HG03097 (cell line): ENCODE data around the gene MATR3.
"Not testable (repeated sequence)": the region's sequence is repeated elsewhere in the genome, so short reads cannot be mapped to it uniquely, and the experiment has no call there.

Experiments used
- ATAC-seq: cut with Tn5 transposase; IDR thresholded peaks from one replicate; pipeline ENCODE4 v1.9.1; 2021; ENCODE audit not compliant: unreplicated experiment, low FRiP score

MATR3 gene, protein sequence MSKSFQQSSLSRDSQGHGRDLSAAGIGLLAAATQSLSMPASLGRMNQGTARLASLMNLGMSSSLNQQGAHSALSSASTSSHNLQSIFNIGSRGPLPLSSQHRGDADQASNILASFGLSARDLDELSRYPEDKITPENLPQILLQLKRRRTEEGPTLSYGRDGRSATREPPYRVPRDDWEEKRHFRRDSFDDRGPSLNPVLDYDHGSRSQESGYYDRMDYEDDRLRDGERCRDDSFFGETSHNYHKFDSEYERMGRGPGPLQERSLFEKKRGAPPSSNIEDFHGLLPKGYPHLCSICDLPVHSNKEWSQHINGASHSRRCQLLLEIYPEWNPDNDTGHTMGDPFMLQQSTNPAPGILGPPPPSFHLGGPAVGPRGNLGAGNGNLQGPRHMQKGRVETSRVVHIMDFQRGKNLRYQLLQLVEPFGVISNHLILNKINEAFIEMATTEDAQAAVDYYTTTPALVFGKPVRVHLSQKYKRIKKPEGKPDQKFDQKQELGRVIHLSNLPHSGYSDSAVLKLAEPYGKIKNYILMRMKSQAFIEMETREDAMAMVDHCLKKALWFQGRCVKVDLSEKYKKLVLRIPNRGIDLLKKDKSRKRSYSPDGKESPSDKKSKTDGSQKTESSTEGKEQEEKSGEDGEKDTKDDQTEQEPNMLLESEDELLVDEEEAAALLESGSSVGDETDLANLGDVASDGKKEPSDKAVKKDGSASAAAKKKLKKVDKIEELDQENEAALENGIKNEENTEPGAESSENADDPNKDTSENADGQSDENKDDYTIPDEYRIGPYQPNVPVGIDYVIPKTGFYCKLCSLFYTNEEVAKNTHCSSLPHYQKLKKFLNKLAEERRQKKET

GRCh38 chr5:139293507-139294373, at the start of gene MATR3:
Gene MATR3 (plus strand): TSS chr5:139293740. CDS start chr5:139307416, 13,676 bp downstream.
- peak; percentile 66 for ATAC-seq

DNA sequence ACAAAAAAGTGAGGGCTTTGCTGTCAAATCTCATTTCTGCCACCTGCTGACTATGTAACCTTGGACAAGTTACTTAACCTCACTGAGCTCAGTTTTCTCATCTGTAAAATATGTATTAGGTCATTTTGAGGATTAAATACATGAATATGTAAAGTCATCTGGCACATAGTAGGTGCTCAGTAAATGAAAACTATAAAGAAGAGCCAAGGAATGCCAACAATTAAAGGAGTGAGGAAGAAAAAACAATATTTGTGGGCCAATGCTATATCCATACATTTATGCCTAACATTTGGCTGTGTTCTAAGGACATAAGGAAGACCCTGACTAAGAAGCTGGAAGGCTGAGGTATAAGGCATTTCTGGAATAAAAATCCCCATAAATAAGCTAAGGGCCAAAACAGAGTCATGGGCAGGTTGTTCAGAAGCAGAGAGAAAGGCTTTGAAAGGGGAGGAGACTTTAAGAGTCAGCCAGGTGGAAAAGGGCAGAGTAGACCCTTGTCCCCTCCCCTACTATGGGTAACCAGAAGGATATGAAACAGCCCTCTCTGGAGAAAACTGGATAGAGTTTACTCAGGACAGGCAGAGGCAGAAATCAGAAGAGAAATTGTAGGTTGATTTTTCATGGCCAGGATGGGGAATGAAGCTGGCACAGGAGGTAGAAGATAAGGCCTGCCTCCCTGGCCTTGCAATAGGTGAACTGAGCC, 47.8 kb upstream of the MATR3 start:
- ATAC-seq, result no peak

- ATAC-seq, result no peak
Measured at GRCh38 chr5:139246394-139246793, 47.1 kb upstream of the MATR3 start.

DNA sequence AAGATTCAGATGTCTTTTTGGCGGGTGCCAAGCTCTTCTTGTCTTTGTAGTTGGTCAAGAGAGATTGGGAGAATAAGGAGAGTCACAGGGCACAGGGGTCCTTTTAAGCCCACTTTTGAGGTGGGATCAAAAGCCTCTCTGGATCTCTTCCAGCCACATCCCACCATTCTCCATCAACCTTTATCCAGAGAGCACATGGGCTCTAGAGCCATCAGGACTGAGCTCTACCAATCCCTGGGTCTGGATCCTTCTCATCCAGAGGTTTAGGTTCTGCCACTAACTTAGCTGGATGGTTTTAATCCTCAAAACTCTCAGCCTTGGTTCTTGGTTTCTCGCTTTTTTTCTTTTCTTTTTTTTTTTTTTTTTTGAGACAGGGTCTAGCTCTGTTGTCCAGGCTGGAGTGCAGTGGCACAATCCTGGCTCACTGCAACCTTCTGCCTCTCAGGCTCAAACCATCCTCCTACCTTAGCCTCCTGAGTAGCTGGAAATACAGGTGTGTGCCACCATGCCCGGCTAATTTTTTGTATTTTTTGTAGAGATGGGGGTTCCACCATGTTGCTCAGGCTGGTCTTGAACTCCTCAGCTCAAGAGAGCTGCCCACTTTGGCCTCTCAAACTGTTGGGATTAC, 44.6 kb upstream of the MATR3 start:
- no peak for ATAC-seq

- ATAC-seq, result no peak
Measured at GRCh38 chr5:139251281-139251687, 42.3 kb upstream of the MATR3 start.

DNA sequence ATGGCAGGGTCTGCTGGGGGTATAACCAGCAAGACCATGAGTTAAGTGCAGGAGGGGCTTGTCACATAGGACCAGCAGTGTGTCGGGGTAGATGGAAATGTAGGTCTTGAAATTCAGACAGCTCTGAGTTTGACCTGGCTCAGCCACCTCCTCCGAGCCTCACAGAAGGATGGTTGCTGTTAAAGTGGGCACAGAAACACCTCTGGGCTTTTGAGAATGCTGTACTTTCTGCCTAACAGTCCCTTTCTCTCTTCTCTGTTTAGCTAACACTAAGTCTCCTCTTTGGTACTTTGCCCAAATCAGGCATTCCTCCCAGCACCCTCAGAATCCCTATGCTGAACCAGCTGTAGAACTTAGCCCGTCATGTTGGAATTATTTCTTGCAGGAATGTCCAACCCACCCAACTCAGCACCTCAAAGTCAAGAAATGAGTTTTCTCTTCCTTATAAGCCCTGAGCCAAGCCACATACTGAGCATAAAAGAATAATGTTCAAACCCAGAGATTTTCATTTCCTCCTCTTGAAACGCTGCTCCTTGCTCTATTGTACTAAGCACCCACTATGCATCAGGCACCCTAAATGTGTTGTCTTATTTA, 41.7 kb upstream of the MATR3 start:
- no peak for ATAC-seq

DNA sequence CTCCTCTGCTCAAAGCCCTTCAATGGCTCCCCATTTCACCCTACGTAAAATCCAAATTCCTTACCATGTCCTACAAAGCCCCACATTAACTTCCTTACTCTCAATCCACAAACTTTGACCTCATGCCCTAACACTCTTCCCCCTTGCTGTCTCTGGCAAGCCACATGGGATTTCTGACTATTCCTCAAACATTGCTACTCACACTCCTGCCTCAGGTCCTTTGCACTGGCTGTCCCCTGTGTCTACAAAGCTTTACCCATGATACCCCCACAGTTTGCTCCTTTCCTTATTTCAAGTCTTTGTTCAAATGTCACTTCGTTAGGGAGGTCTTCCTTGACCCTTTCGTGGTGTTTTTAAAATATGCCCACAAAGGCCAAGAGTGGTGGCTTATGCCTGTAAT, 40.4 kb upstream of the MATR3 start:
- ATAC-seq, result no peak

GRCh38 chr5:139256820-139257219, 36.7 kb upstream of the MATR3 start:
- ATAC-seq, result no peak

DNA sequence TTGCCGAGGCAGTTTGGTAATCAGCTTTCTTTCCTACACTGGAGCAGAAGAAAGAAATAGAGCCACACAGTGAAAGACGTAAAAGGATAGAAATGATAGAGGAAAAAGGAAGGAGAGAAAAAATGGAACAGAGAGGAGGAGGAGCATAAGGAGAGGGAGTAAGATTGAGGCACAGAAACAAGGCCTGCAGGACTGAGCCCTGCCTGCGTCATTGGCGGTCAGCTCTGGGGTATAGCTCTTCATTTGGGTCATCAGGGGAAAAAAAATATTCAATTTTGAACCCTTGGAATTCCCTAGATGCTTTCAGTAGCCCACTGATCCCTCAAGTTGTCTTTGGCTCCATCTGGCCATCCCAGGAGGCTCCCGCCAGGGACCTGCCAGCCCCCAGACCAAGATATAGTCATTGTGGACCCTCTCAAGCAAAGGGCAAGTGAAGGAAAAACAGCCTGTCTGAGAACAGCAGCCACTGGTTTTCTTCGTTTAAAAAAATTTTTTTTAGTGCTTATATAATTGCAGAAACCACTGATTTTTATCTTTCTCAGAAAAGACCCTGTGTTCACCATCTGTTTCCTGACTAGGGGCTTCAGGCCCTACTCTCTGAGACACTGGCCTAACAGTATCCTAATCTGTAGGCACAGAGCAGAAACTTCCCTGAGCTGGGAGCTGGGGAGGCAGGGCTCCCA, 31.3 kb upstream of the MATR3 start:
- ATAC-seq, result no peak

DNA sequence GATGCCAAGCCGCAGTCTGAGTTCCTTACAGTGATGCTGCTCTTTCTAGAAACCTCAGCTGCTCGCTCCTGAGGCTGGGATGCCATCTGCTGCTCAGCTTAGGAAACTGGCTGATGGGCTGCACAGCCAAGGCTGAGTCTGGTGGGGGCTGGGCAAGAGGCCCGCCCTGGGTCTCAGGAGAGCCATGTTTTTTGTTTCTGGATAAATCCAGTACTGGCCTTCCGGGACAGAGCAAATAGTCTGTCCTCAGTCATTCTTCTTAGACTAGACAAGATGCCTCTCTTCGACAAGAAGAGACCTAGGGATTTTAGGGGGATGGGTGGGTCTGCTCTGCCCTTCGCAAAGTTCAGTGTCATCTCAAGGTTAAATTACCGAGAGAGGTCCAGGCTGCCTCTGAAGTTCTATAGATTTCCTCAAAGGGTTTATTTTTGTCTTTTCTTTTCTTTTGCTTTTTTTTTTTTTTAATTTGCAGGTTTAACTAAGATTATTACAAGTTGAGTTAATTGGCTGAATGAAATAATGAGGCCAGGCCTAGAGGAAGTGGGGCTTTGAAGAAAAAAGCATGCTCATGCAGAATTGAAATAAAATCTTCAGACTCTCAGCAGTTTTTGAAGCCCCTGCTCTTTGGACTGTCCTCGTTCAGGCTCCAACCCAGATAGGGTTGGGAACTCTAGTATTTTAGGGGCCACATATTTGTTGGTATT, 30.6 kb upstream of the MATR3 start:
- ATAC-seq, result peak; percentile 67

DNA sequence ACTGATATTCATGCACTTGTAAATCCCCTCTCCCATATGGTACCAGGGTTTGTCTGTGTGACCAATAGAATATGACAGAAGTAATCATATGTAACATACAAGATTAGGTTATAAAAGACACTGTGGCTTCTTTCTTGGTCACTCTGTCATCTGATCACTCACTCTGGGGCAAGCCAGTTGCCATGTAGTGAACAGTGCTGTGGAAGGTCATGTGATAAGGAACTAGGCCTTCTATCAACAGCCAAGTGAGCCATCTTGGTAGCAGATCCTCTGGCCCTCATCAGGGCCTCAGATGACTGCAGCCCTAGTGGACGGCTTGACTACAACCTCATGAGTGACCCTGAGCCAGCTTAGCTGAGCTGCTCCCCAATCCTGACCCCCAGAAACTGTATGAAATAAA, 30.0 kb upstream of the MATR3 start:
- no peak for ATAC-seq

GRCh38 chr5:139263946-139264345, 29.6 kb upstream of the MATR3 start:
- no peak for ATAC-seq

- ATAC-seq, result no peak
Measured at GRCh38 chr5:139265001-139265400, 28.5 kb upstream of the MATR3 start.

DNA sequence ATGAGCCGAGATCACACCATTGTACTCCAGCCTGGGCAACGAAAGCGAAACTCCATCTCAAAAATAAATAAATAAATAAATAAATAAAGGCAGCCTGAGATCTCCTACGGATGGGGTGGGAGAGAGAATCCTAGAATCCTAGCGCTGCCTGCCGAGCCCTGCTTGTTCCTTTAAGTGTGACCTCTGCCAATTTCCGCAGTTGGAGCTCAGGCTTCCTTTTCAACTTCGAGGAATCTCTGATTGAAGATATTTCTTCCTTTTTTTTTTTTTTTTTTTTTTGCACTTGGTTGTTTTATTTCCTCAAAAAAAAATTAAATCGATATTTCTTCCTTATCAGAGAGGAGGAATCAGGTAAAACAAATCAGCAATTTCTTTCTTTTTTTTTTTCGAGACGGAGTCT, 27.3 kb upstream of the MATR3 start:
- no peak for ATAC-seq

- ATAC-seq, result no peak
Measured at GRCh38 chr5:139267481-139267880, 26.1 kb upstream of the MATR3 start.

- no peak for ATAC-seq
Measured at GRCh38 chr5:139268364-139269202, 25.0 kb upstream of the MATR3 start.

GRCh38 chr5:139270718-139271117, 22.8 kb upstream of the MATR3 start:
- not testable (repeated sequence) for ATAC-seq
